GM12875 (cell line): ENCODE data around the gene POLN.

ENCODE experiments used
- H3K4me3 ChIP-seq: one replicate; pipeline ENCODE4 v1.5.1; 2011; ENCODE audit warnings: low read depth, low read length, control low read depth
- CTCF ChIP-seq: IDR thresholded peaks from 2 replicates; pipeline ENCODE4 v1.5.1; 2011; ENCODE audit warnings: low read depth, mild to moderate bottlenecking, control low read depth, inconsistent platforms, low read length, moderate library complexity, borderline replicate concordance; ENCODE audit not compliant: insufficient read depth

Gene POLN

GRCh38 chr4:2266181-2266580, 24.3 kb upstream of the POLN start:
- no peak overlapping the region for H3K4me3 ChIP-seq
- no peak for TF ChIP-seq CTCF

GRCh38 chr4:2265113-2266110, 23.5 kb upstream of the POLN start:
- H3K4me3 ChIP-seq, result no peak overlapping the region
- no peak for TF ChIP-seq CTCF

GRCh38 chr4:2264481-2265041, 22.6 kb upstream of the POLN start:
- no peak overlapping the region for H3K4me3 ChIP-seq
- no peak for TF ChIP-seq CTCF

GRCh38 chr4:2263926-2264321, 22.0 kb upstream of the POLN start:
- H3K4me3 ChIP-seq, result no peak overlapping the region
- no peak for TF ChIP-seq CTCF

GRCh38 chr4:2262944-2263250, 21.0 kb upstream of the POLN start:
- no peak for TF ChIP-seq CTCF

GRCh38 chr4:2262145-2262943, 20.4 kb upstream of the POLN start:
- TF ChIP-seq CTCF, result no peak
- peak overlapping the region; percentile 86 for H3K4me3 ChIP-seq

More at GRCh38 chr4:2262944-2263250, 21.0 kb upstream of the POLN start:
- peak overlapping the region; percentile 86 for H3K4me3 ChIP-seq

GRCh38 chr4:2261853-2262144, 19.9 kb upstream of the POLN start, which contains the start of gene MXD4:
MXD4 (minus strand) TSS chr4:2262109; CDS start chr4:2261980, 129 bp downstream.
- no peak for TF ChIP-seq CTCF
- H3K4me3 ChIP-seq, result peak within 1 kb of the TSS; percentile 86
